Karpas-422 (cell line): ENCODE data around the gene TXNDC2. TPM values are rescaled to one million over a fixed set of nuclear protein-coding genes. Genes with fewer than 3 reads are reported as not detected.

Experiments used
- DNase-seq: peaks from one replicate; pipeline ENCODE4 v3.0.0-alpha.2; 2015
- H2AFZ ChIP-seq: fragments of 200-600 bp; sonication (generic); 2 replicates; pipeline ENCODE4 v1.6.1; 2014; ENCODE audit warnings: antibody characterized with exemption, low read length, mixed read lengths
- H3K27ac ChIP-seq: fragments of 200-600 bp; sonication (generic); 2 replicates; pipeline ENCODE4 v1.5.1; 2014; ENCODE audit warnings: mild to moderate bottlenecking, low read length, moderate library complexity
- H3K27me3 ChIP-seq: fragments of 200-600 bp; sonication (generic); 2 replicates; pipeline ENCODE4 v1.6.1; 2014; ENCODE audit warnings: low read length, mixed read lengths
- H3K36me3 ChIP-seq: fragments of 200-600 bp; sonication (generic); 2 replicates; pipeline ENCODE4 v1.6.1; 2014; ENCODE audit warnings: low read length, mixed read lengths; ENCODE audit not compliant: insufficient read depth
- H3K4me1 ChIP-seq: fragments of 200-600 bp; sonication (generic); 2 replicates; pipeline ENCODE4 v1.6.1; 2014; ENCODE audit warnings: mild to moderate bottlenecking, low read length, mixed read lengths
- H3K4me2 ChIP-seq: fragments of 200-600 bp; sonication (generic); 2 replicates; pipeline ENCODE4 v1.6.1; 2014; ENCODE audit warnings: low read length, low read depth, mild to moderate bottlenecking; ENCODE audit not compliant: poor library complexity, severe bottlenecking
- H3K4me3 ChIP-seq: fragments of 200-600 bp; sonication (generic); 2 replicates; pipeline ENCODE4 v1.5.1; 2014; ENCODE audit warnings: mild to moderate bottlenecking, antibody characterized with exemption, low read length, mixed read lengths
- H3K79me2 ChIP-seq: fragments of 200-600 bp; sonication (generic); 2 replicates; pipeline ENCODE4 v1.6.1; 2014; ENCODE audit warnings: mild to moderate bottlenecking, low read length, mixed read lengths
- H3K9ac ChIP-seq: fragments of 200-600 bp; sonication (generic); 2 replicates; pipeline ENCODE4 v1.6.0; 2014; ENCODE audit warnings: low read length
- H3K9me2 ChIP-seq: fragments of 200-600 bp; sonication (generic), shearing (Covaris generic); replicated peaks from 2 replicates; pipeline ENCODE4 v1.6.0; 2014; ENCODE audit warnings: mild to moderate bottlenecking, low read length, moderate library complexity; ENCODE audit not compliant: insufficient read depth
- H3K9me3 ChIP-seq: fragments of 300-700, 200-600 bp; sonication (generic); 2 replicates; pipeline ENCODE4 v1.6.1; 2014; ENCODE audit warnings: low read length, mixed read lengths
- H4K20me1 ChIP-seq: fragments of 200-600 bp; sonication (generic); 2 replicates; pipeline ENCODE4 v1.6.1; 2014; ENCODE audit warnings: mild to moderate bottlenecking, antibody characterized with exemption, low read length, low read depth; ENCODE audit not compliant: insufficient read depth
- small RNA-seq: library from RNA; depleted of rRNA; stranded (forward); fragments of <200 nt; gene quantifications from one replicate; pipeline ENCODE3, GENCODE V24; 2014
- total RNA-seq: library from RNA; depleted of rRNA; stranded (reverse); fragments of >200 nt; shearing (Covaris generic); gene quantifications from 2 replicates; pipeline ENCODE4 v1.2.3, GENCODE V29; 2014; ENCODE audit warnings: low replicate concordance; rRNA removed

TXNDC2 gene
- total RNA-seq, 1 experiment from 2014 or later, result not detected

- Histone ChIP-seq H3K36me3 (peaks cover 14% of the 10 kb centered on the region; the same call in 1 of the 2 replicates), H2AFZ (no peak overlapping the region), H3K79me2 (peaks cover 100% of the 10 kb centered on the region), H3K9me2 (no peaks in the 10 kb centered on the region), H4K20me1 (peaks cover 43% of the 10 kb centered on the region), H3K9ac (no peak overlapping the region), H3K4me1 (peaks cover 41% of the 10 kb centered on the region), H3K4me3 (no peak overlapping the region), H3K4me2 (no peak overlapping the region), H3K27me3 (no peaks in the 10 kb centered on the region), H3K27ac (no peak overlapping the region), H3K9me3 (no peaks in the 10 kb centered on the region)
- no peak for DNase-seq
Observed at GRCh38 chr18:9928646-9929259, 43.0 kb downstream of the TXNDC2 start.

- peaks cover 24% of the 10 kb centered on the region for H3K4me1 ChIP-seq
Observed at GRCh38 chr18:9930299-9930884, 44.6 kb downstream of the TXNDC2 start.

GRCh38 chr18:9931146-9931545, 45.4 kb downstream of the TXNDC2 start:
- H3K4me2 ChIP-seq, result no peak overlapping the region
- peaks cover 27% of the 10 kb centered on the region; the same call in 1 of the 2 replicates for H3K36me3 ChIP-seq
- H3K4me1 ChIP-seq, result peaks cover 17% of the 10 kb centered on the region
- no peak overlapping the region for H3K9ac ChIP-seq
- no peak overlapping the region for H3K4me3 ChIP-seq
- DNase-seq, result no peak
- H3K27ac ChIP-seq, result no peak overlapping the region
- peaks cover 96% of the 10 kb centered on the region for H3K79me2 ChIP-seq
- H2AFZ ChIP-seq, result no peak overlapping the region
- H4K20me1 ChIP-seq, result peaks cover 32% of the 10 kb centered on the region
- H3K27me3 ChIP-seq, result no peaks in the 10 kb centered on the region
- no peaks in the 10 kb centered on the region for H3K9me3 ChIP-seq
- H3K9me2 ChIP-seq, result no peaks in the 10 kb centered on the region

More at GRCh38 chr18:9930299-9930884, 44.6 kb downstream of the TXNDC2 start:
- H3K4me3 ChIP-seq, result no peak overlapping the region
- peaks cover 23% of the 10 kb centered on the region; the same call in 1 of the 2 replicates for H3K36me3 ChIP-seq
- peaks cover 96% of the 10 kb centered on the region for H3K79me2 ChIP-seq
- no peak overlapping the region for H2AFZ ChIP-seq
- no peak for DNase-seq
- H3K9ac ChIP-seq, result no peak overlapping the region
- H3K27me3 ChIP-seq, result no peaks in the 10 kb centered on the region
- H3K4me2 ChIP-seq, result no peak overlapping the region
- peaks cover 38% of the 10 kb centered on the region for H4K20me1 ChIP-seq
- no peaks in the 10 kb centered on the region for H3K9me3 ChIP-seq
- H3K9me2 ChIP-seq, result no peaks in the 10 kb centered on the region
- no peak overlapping the region for H3K27ac ChIP-seq

DNA sequence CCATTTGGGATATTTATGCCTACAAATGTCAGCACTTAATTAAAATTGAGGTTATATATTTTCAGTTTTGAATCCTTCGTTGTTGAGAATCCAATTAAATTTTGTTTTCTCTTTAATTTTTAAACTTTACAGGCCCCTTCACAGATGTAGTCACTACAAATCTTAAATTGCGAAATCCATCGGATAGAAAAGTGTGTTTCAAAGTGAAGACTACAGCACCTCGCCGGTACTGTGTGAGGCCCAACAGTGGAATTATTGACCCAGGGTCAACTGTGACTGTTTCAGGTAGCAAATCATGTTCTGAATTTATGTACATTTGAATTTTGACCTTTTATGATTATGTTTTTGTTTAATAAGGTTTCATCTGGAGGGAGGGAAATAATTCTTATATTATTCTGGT, 45.9 kb downstream of the TXNDC2 start:
- H2AFZ ChIP-seq, result no peak overlapping the region

GRCh38 chr18:9933865-9934264, 48.1 kb downstream of the TXNDC2 start:
- peaks cover 12% of the 10 kb centered on the region for H4K20me1 ChIP-seq
- no peak overlapping the region for H2AFZ ChIP-seq
- DNase-seq, result no peak
- no peak overlapping the region for H3K27ac ChIP-seq
- peaks cover 95% of the 10 kb centered on the region for H3K79me2 ChIP-seq
- no peaks in the 10 kb centered on the region for H3K9me3 ChIP-seq
- H3K9me2 ChIP-seq, result no peaks in the 10 kb centered on the region
- H3K27me3 ChIP-seq, result no peaks in the 10 kb centered on the region
- no peak overlapping the region for H3K4me3 ChIP-seq
- no peaks in the 10 kb centered on the region for H3K4me1 ChIP-seq
- H3K36me3 ChIP-seq, result peaks cover 47% of the 10 kb centered on the region; the same call in 1 of the 2 replicates
- H3K9ac ChIP-seq, result no peak overlapping the region
- no peak overlapping the region for H3K4me2 ChIP-seq

More for the DNA sequence above, 45.9 kb downstream of the TXNDC2 start:
- Histone ChIP-seq H3K9ac (no peak overlapping the region), H3K9me2 (no peaks in the 10 kb centered on the region), H3K4me3 (no peak overlapping the region), H3K4me1 (peaks cover 11% of the 10 kb centered on the region), H4K20me1 (peaks cover 27% of the 10 kb centered on the region), H3K27ac (no peak overlapping the region), H3K27me3 (no peaks in the 10 kb centered on the region), H3K4me2 (no peak overlapping the region), H3K79me2 (peaks cover 96% of the 10 kb centered on the region), H3K9me3 (no peaks in the 10 kb centered on the region), H3K36me3 (peaks cover 31% of the 10 kb centered on the region; the same call in 1 of the 2 replicates)
- DNase-seq, result no peak

- H3K36me3 ChIP-seq, result peaks cover 47% of the 10 kb centered on the region; the same call in 1 of the 2 replicates
- no peak overlapping the region for H3K4me2 ChIP-seq
- H2AFZ ChIP-seq, result no peak overlapping the region
- H3K9ac ChIP-seq, result no peak overlapping the region
- no peak overlapping the region for H3K4me3 ChIP-seq
- DNase-seq, result no peak
- H3K9me3 ChIP-seq, result no peaks in the 10 kb centered on the region
- H3K79me2 ChIP-seq, result peaks cover 95% of the 10 kb centered on the region
- H4K20me1 ChIP-seq, result peaks cover 8% of the 10 kb centered on the region; the same call in 1 of the 2 replicates
- H3K9me2 ChIP-seq, result no peaks in the 10 kb centered on the region
- H3K4me1 ChIP-seq, result no peaks in the 10 kb centered on the region
- H3K27ac ChIP-seq, result no peak overlapping the region
- H3K27me3 ChIP-seq, result no peaks in the 10 kb centered on the region
Observed at GRCh38 chr18:9934274-9934673, 48.5 kb downstream of the TXNDC2 start.

Small RNA genes lying within 50 kb of the gene (small RNA-seq; reads per million reads assigned to genes)
- gene RNA5SP449 (not detected), gene RNA5SP450 (0.32 reads per million)

Other genes with a start within 250 kb of the TXNDC2 start
- not detected in 2 replicates for gene RAB31, start 177.7 kb upstream of the TXNDC2 start, total RNA-seq
- 138 and 162 TPM in 2 replicates for gene VAPA, start 28.0 kb downstream of the TXNDC2 start, total RNA-seq